ENCODE measurements around the gene PKNOX2.

DNA sequence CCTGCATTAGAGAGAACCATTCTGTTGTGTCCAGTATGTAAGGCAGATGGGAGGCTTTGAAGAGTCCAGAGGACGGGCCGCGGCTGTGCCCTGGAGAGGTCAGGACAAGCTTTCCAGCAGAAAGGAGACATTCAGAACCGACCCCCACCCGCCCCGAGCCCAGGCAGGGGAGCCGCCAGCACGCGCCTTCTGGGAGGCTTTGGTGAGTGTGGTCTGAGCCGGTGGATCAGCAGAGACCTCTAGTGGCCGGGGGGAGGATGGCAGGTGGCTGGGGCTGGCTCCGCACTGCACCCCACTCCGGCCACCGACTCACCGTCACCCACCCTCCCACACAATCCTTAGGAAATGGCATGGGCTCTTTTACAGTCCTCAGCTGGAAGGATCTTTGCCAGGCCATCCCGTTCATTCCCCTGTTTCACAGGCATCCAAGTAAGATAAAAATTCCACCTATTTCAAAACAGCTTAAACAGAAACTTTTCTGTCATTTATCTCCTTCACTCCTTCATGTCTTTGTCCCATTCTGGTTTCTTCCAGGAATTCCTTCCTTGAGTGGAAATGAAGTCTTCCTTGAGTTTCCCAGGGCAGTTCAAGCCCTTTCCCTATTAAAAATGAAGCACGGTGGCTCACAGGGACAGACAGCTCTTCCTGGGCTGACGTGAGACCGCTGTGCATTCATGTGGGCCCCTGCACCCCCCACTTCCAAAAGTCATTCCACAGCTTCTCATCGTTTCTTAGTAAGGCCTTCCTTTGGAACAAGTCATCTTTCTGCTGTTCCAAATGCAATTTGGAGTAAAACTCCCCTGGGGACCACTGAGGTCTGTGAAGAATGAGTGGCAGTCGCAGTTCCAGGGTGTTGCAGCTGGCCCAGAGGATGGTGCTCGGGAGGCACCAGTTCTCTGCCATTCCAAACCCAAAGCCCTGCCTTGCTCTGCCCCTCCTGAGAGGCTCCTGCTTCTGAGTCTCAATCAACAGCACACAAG, 240.6 kb downstream of the PKNOX2 start:
- TF ChIP-seq POLR2A (IDR thresholded peaks at IDR 0.05) (no peak), CTCF (IDR thresholded peaks at IDR 0.05) (no peak)

Data from lower leg skin (tissue), 3 donors.